Loucy (cell line): ENCODE data around the gene PRR20G.

Source experiments
- EZH2phosphoT487 ChIP-seq: fragments of 200-600 bp; IDR thresholded peaks from 2 replicates; pipeline ENCODE4 v1.6.1; 2018; ENCODE audit warnings: antibody characterized with exemption, mild to moderate bottlenecking, moderate library complexity, borderline replicate concordance
- TF ChIP-seq, protein P1 (sequence below): fragments of 200-600 bp; sonication (generic); conservative IDR thresholded peaks from 2 replicates; pipeline ENCODE4 v1.5.1; 2014; ENCODE audit warnings: mild to moderate bottlenecking, antibody characterized with exemption, low read length

- TF ChIP-seq, protein P1, sequence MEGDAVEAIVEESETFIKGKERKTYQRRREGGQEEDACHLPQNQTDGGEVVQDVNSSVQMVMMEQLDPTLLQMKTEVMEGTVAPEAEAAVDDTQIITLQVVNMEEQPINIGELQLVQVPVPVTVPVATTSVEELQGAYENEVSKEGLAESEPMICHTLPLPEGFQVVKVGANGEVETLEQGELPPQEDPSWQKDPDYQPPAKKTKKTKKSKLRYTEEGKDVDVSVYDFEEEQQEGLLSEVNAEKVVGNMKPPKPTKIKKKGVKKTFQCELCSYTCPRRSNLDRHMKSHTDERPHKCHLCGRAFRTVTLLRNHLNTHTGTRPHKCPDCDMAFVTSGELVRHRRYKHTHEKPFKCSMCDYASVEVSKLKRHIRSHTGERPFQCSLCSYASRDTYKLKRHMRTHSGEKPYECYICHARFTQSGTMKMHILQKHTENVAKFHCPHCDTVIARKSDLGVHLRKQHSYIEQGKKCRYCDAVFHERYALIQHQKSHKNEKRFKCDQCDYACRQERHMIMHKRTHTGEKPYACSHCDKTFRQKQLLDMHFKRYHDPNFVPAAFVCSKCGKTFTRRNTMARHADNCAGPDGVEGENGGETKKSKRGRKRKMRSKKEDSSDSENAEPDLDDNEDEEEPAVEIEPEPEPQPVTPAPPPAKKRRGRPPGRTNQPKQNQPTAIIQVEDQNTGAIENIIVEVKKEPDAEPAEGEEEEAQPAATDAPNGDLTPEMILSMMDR, result no peak
- TF ChIP-seq EZH2phosphoT487, result no peak
Measured at GRCh38 chr3:127275287-127275781, 12.5 kb downstream of the PRR20G start.
